ENCODE measurements around the gene SH3GLB2.

DNA sequence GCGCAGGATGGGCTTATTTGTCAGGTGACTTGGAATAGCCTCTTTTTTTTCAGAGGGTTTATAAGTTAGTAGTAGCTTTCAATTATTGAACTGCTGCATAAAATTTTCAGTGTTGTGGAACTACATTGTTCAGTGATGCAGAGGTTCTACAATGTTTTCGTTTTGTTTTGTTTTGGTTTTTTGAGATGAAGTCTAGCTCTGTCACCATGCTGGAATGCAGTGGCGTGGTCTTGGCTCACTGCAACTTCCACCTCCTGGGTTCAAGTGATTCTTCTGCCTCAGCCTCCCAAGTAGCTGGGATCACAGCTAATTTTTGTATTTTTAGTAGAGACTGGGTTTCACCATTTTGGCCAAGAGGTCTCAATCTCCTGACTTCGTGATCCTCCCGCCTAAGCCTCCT, 58.6 kb downstream of the SH3GLB2 start:
- no peak for TF ChIP-seq EZH2 (IDR thresholded peaks at IDR 0.05; ENCODE audit: borderline replicate concordance)
- TF ChIP-seq, protein P1, sequence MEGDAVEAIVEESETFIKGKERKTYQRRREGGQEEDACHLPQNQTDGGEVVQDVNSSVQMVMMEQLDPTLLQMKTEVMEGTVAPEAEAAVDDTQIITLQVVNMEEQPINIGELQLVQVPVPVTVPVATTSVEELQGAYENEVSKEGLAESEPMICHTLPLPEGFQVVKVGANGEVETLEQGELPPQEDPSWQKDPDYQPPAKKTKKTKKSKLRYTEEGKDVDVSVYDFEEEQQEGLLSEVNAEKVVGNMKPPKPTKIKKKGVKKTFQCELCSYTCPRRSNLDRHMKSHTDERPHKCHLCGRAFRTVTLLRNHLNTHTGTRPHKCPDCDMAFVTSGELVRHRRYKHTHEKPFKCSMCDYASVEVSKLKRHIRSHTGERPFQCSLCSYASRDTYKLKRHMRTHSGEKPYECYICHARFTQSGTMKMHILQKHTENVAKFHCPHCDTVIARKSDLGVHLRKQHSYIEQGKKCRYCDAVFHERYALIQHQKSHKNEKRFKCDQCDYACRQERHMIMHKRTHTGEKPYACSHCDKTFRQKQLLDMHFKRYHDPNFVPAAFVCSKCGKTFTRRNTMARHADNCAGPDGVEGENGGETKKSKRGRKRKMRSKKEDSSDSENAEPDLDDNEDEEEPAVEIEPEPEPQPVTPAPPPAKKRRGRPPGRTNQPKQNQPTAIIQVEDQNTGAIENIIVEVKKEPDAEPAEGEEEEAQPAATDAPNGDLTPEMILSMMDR (IDR thresholded peaks at IDR 0.05; ENCODE audit: poor library complexity) = no peak
